Dermis blood vessel endothelial cell (primary cell): ENCODE data around the gene DNAJC13. TPM values are rescaled to one million over a fixed set of nuclear protein-coding genes. Genes with fewer than 3 reads are reported as not detected.
A peak's percentile ranks its signal among the peaks of the same experiment; 100 is the strongest.
"Not testable (repeated sequence)": the region's sequence is repeated elsewhere in the genome, so short reads cannot be mapped to it uniquely, and the experiment has no call there.

Experiments used
- DNase-seq: peaks from one replicate; pipeline ENCODE4 v3.0.0; 2010
- total RNA-seq: library from RNA; depleted of rRNA; stranded (reverse); fragments of >200 nt; gene quantifications from 2 replicates; pipeline ENCODE4 v1.2.3, GENCODE V29; 2014

The DNAJC13 gene
- total RNA-seq, 1 donor from 2014 or later: 71.6 TPM

DNA sequence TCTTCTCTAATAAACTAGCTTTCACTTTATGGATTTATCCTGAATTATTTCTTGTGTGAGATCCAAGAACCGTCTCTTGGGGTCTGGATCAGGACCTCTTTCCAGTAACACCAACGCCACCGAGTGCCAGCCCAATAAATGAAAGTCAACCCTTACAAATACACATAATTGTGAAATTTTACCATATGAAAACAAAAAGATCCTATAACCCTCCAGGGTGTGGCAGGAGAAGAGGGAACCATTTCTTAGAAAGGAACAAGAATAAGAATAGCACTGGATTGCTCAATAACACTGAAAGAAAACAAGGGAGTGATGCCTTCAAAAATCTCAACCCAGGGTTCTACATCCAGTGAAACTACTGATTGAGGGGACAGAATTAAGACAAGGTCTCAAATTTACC, 128.2 kb downstream of the DNAJC13 start:
- DNase-seq: no peak

- DNase-seq: no peak
Measured at GRCh38 chr3:132549169-132549568, 131.9 kb downstream of the DNAJC13 start.

DNA sequence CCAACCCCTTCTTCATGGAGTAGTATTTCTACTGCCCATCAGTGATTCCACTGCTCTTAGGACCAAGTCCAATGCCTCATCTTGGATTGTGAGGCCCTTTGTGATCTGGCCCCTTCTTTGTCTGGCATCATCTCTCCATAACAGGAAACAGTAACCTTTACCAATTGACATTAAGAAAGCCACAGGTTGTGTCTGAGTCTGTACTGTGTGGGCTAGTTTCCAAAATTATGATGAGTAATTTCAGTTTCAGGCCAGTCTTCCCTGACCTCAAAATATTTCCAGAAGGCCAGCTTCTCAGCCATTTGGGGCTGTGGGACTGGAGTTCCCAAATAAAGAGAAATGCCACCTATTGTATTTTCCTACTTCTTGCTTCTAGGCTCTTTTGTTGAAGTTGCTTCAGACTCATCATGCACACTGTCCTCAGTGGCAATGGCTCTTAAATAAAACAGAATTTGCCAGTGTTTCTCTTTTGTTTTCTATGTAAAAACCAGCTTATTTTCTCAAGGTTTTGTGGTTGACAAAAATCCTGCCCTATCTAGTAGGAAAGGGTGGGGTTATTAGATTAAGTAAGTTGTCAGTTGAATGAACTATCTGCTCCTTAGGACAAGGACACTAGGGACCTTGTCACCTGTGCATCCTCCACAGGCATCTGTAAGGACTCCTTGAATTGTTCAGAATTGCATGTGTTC, 132.7 kb downstream of the DNAJC13 start:
- peak; percentile 56 for DNase-seq

- no peak for DNase-seq
Measured at GRCh38 chr3:132550579-132551305, 133.4 kb downstream of the DNAJC13 start.

GRCh38 chr3:132553826-132554225, 136.5 kb downstream of the DNAJC13 start:
- DNase-seq: peak; percentile 20

DNA sequence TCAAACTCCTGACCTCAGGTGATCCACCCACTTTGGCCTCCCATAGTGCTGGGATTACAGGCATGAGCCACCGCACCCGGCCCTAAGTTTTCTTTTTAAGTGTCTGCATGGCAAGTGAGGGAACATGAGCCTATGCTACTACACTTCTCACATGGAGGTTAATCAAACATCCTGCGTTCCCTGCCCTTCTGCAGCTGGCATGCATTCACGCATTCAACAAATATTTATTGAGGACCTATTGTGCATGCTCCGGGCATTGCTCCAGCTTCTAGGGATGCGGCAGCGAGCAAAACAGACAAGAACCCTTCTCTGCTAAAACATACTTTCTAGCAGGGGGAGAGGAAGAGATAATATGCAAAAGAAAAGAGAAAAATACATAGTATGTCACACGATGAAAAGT, 137.1 kb downstream of the DNAJC13 start:
- DNase-seq: peak; percentile 78

- peak; percentile 73 for DNase-seq
Measured at GRCh38 chr3:132555306-132556035, 138.2 kb downstream of the DNAJC13 start.

DNA sequence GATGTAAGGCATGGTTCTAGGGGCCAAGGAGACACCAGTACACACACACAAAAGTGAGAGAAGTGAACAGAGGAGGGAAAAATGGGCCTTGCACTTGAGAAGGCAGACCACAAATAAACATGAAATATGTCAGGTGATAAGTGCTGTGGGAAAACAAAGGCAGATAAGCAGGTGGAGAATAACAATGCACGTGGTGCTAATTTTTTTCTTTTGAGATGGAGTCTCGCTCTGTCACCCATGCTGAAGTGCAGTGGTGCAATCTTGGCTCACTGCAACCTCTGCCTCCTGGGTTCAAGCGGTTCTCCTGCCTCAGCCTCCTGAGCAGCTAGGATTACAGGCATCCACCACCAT, 138.7 kb downstream of the DNAJC13 start:
- DNase-seq: not testable (repeated sequence)

DNA sequence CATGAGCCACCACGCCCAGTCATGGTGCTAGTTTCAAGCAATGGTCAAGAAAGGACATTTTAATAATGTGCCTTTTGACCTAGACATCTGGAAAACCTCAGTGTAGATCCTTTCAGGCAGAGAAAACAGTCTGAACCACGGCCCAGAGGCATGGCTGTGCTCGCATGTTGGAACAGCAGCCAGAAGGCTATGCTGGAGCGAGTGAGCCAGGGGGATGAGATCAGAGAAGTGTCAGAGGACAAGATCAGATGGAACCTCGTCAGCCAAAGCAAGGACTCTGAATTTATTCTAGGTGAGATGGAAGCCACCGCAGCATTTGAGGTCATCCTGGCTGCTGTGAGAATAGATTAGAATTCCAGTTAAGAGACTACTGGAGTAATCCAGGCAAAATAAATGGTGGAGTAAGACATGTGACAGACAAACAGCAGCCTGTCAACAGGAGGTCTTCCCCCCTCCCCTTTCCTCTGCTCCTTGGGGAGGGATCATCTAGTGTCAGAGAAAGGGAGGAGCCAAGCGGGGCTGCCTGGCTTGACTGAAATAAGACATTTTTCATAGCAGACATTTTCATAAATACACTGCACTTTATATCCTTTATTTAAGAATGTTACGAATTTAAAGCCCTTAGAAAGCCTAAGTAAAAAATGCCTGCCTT, 139.3 kb downstream of the DNAJC13 start:
- DNase-seq: no peak

DNA sequence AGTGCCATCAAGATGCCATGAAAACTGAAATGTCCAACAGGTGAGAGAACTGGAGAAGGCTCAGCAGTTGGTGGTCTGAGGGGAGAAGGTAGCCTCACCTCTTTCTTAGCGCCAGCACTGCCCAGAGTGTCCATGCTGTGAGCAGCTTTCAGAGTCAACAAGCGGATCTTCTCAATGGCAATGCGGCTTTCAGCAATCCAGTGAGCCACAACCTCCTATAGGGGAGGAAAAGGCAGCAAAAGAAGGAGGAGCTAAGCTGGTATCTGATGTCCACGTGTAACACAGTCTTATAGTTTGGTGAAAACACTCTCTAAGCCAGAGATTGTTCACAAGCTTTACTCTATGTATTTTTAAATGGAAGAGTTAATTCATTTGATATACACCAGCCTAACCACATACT, 143.7 kb downstream of the DNAJC13 start:
- no peak for DNase-seq

GRCh38 chr3:132563420-132564069, 146.2 kb downstream of the DNAJC13 start:
- no peak for DNase-seq

GRCh38 chr3:132564070-132564465, 146.8 kb downstream of the DNAJC13 start:
- DNase-seq: no peak

- no peak for DNase-seq
Measured at GRCh38 chr3:132568422-132568821, 151.1 kb downstream of the DNAJC13 start.

DNA sequence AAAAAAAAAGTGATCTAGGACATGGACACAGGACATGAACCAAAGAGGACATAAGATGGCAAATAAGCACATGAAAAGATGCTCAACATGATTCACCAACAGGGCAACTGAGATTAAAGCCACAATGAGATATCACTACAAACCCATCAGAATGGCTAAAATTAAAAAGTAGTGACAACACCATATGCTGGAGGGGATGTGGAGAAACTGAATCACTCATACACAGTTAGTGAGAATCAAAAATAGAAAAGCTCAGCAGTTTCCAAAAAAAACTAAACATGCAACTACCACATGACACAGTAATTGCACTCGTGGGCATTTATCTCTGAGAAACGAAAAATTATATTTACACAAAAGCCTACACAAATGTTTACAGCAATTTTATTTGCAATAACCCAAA, 151.9 kb downstream of the DNAJC13 start:
- DNase-seq: no peak

GRCh38 chr3:132569580-132569979, 152.3 kb downstream of the DNAJC13 start:
- DNase-seq: no peak

DNA sequence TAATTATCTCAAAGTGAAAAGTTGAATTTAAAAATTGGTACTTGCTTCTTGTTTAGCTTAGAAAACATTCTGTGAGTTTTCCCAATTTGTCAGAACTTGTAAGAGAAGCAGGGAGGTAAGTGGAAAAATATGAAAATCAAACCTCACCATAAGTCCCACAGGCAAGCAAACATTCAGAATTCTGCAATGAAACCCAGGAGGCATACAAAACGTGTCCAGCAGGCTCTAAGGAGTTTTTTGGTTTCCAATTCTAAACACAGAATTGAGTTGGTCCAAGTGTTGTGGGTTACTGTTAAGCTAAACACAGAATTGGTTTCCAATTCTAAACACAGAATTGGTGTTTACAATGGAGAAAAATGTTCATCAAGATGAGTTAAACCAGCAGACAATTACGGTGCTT, 152.7 kb downstream of the DNAJC13 start:
- no peak for DNase-seq

GRCh38 chr3:132573797-132574211, 156.5 kb downstream of the DNAJC13 start:
- DNase-seq: no peak

DNA sequence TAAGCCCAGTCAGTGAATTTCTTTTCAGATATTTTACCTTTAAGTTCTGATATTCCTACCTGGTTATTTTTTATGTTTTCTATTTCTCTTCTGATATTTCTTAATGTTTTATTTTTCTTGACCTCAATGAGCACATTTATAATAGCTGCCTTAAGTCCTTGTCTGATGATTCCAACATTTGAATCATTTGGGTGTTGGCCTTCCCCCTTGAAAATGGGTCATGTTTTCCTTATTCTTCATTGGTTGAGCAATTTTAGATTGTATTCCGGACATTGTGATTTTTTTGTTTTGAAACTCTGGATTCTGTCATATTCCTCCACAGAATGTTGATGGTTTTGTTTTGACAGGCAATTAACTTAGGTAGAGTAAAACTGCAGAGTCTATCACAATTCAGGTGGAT, 170.1 kb downstream of the DNAJC13 start:
- no peak for DNase-seq
